K562 (cell line): ENCODE measurements around the gene POLR3C. TPM values are rescaled to one million over a fixed set of nuclear protein-coding genes. Genes with fewer than 3 reads are reported as not detected.

Experiments used
- CHD4 ChIP-seq: fragments of 200-600 bp; sonication (generic); IDR thresholded peaks from 3 replicates; pipeline ENCODE4 v1.6.1; 2012; ENCODE audit warnings: low read depth, mild to moderate bottlenecking, mixed read lengths, low read length, inconsistent platforms; ENCODE audit not compliant: insufficient read depth, insufficient replicate concordance, poor library complexity, severe bottlenecking
- HCFC1 ChIP-seq: IDR thresholded peaks from 2 replicates; pipeline ENCODE4 v1.6.1; 2012; ENCODE audit warnings: low read depth, low read length, improper control_type of control experiment
- HMG20A ChIP-seq: fragments of 450-650 bp; formaldehyde crosslinking; conservative IDR thresholded peaks from 2 replicates; pipeline ENCODE4 v1.4.0; 2020; ENCODE audit warnings: mild to moderate bottlenecking, mixed read lengths
- KAT2B ChIP-seq: IDR thresholded peaks from one replicate; pipeline ENCODE4 v1.6.1; 2012; ENCODE audit warnings: low read depth, mild to moderate bottlenecking, control low read depth, inconsistent platforms, low read length, moderate library complexity
- NUFIP1 ChIP-seq: fragments of 450-650 bp; IDR thresholded peaks from 2 replicates; pipeline ENCODE4 v1.6.1; 2018; ENCODE audit not compliant: partially characterized antibody
- SP1 ChIP-seq: sonication (generic); formaldehyde crosslinking; IDR thresholded peaks from 2 replicates; pipeline ENCODE4 v1.8.1; 2022; ENCODE audit warnings: mild to moderate bottlenecking, missing genetic modification reagents
- SUPT5H ChIP-seq: fragments of 450-650 bp; IDR thresholded peaks from 2 replicates; pipeline ENCODE4 v1.6.1; 2016
- TAL1 ChIP-seq: fragments of 450-650 bp; IDR thresholded peaks from 2 replicates; pipeline ENCODE4 v1.6.1; 2016; ENCODE audit warnings: mild to moderate bottlenecking
- TARDBP ChIP-seq: fragments of 450-650 bp; IDR thresholded peaks from 2 replicates; pipeline ENCODE4 v1.6.1; 2016
- TSC22D4 ChIP-seq: fragments of 450-650 bp; IDR thresholded peaks from 2 replicates; pipeline ENCODE4 v1.6.1; 2016; ENCODE audit warnings: missing genetic modification characterization, missing biosample characterization, control low read depth
- XRCC5 ChIP-seq: fragments of 200-400 bp; formaldehyde crosslinking; IDR thresholded peaks from 2 replicates; pipeline ENCODE4 v1.6.1; 2017; ENCODE audit warnings: low read depth, mild to moderate bottlenecking, low read length
- ZNF134 ChIP-seq: fragments of 250-450 bp; sonication (Bioruptor Pico); conservative IDR thresholded peaks from 2 replicates; pipeline ENCODE4 v1.4.0; 2020
- ZNF354B ChIP-seq: fragments of 250-450 bp; sonication (Bioruptor Pico); IDR thresholded peaks from 2 replicates; pipeline ENCODE4 v1.4.0; 2020
- ZNF707 ChIP-seq: fragments of 250-450 bp; sonication (Bioruptor Pico); conservative IDR thresholded peaks from 2 replicates; pipeline ENCODE4 v1.8.0; 2022; ENCODE audit warnings: inconsistent platforms, mild to moderate bottlenecking, moderate library complexity
- polyA plus RNA-seq, 8 experiments: library from polyadenylated mRNA; depleted of rRNA in 4 of 8; stranded (reverse) in 5 of 8; unstranded in 3 of 8; fragments of >200 nt; fragmentation: Nextera tagmentation in 2 of 8; fragmentation: Illumina TruSeq in 1 of 8; extraction: Ambion mirVana in 2 of 8; extraction: Trizol in 1 of 8; gene quantifications; 2 replicates each; pipeline versions ENCODE4 v1.2.1 to v1.2.3, GENCODE V29; 2011 to 2014; ENCODE audit warnings: inconsistent platforms in 1 of 8, missing spikeins in 1 of 8
- total RNA-seq, 7 experiments: library from RNA; depleted of rRNA in 6 of 7; stranded (reverse); fragments of >200 nt in 6 of 7; fragmentation: Illumina TruSeq in 2 of 7; extraction: Trizol in 2 of 7; gene quantifications; 2 replicates each; pipeline versions ENCODE4 v1.2.1 to v1.2.3, GENCODE V29; 2011 to 2021; ENCODE audit warnings: low replicate concordance in 1 of 7
- TF ChIP-seq, protein P1 (sequence below): sonication (generic); formaldehyde crosslinking; IDR thresholded peaks from 2 replicates; pipeline ENCODE4 v1.8.1; 2022; ENCODE audit warnings: missing genetic modification reagents
- TF ChIP-seq, protein P2 (sequence below): fragments of 250-450 bp; sonication (Bioruptor Pico); IDR thresholded peaks from 2 replicates; pipeline ENCODE4 v1.8.0; 2022; ENCODE audit warnings: moderate library complexity, mild to moderate bottlenecking, inconsistent platforms
- TF ChIP-seq, protein P3 (sequence below): fragments of 250-450 bp; sonication (Bioruptor Pico); IDR thresholded peaks from 2 replicates; pipeline ENCODE4 v1.4.0; 2020; ENCODE audit warnings: borderline replicate concordance
- TF ChIP-seq, protein P4 (sequence below): fragments of 450-650 bp; formaldehyde crosslinking; IDR thresholded peaks from 2 replicates; pipeline ENCODE4 v1.4.0; 2022; ENCODE audit warnings: missing genetic modification characterization
- TF ChIP-seq, protein P5 (sequence below), 2 experiments: fragments of 450-650 bp; IDR thresholded peaks; 2 replicates each; pipeline ENCODE4 v1.6.1; 2018; ENCODE audit warnings: mild to moderate bottlenecking in 2 of 2, low read depth in 1 of 2; ENCODE audit not compliant: partially characterized antibody in 2 of 2

Gene POLR3C
- total and polyA plus RNA-seq, 9 of the 15 experiments (the other 6 are each of a cell fraction or from before 2014, with no cell fraction given), result 19.7 to 64.1 (median 45.2) TPM

DNA sequence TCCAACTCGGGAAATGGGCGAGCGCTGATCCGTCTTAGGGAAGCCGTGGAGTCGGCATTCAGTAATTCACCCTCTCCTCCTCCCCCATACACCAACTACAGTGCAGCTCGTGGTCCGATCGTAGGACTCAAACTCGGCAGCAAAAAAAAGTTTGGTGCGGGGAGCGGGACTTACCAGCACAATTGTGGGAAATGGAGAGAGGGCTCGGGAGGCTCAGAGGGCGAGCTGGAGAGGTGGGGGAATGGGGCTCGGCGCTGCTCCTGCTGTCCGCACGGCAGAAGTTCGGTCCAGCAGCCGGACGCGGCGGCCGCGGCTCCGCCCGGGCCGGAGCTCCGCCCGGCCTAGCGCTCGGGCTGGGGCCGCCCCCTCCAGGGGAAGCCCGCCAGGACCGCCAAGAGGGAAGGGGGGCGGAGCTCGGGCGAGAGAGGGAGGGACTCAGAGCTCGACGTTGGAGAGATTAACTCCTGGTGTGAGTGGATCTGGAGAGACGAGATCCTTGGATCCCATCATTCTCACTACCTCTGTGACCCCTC, 35.6 kb downstream of the POLR3C start (continued):
- TF ChIP-seq, protein P1, sequence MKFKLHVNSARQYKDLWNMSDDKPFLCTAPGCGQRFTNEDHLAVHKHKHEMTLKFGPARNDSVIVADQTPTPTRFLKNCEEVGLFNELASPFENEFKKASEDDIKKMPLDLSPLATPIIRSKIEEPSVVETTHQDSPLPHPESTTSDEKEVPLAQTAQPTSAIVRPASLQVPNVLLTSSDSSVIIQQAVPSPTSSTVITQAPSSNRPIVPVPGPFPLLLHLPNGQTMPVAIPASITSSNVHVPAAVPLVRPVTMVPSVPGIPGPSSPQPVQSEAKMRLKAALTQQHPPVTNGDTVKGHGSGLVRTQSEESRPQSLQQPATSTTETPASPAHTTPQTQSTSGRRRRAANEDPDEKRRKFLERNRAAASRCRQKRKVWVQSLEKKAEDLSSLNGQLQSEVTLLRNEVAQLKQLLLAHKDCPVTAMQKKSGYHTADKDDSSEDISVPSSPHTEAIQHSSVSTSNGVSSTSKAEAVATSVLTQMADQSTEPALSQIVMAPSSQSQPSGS (CRISPR knock-in tag), result no peak
- TF ChIP-seq ZNF354B (CRISPR knock-in tag) (no peak), XRCC5 (no peak), TARDBP (no peak), TAL1 (no peak), TSC22D4 (tag) (no peak), SUPT5H (peak; percentile 69; the same call in 1 of the 2 replicates), ZNF134 (CRISPR knock-in tag) (no peak), KAT2B (no peak), CHD4 (no peak), HMG20A (CRISPR knock-in tag) (no peak), ZNF707 (CRISPR knock-in tag) (no peak), HCFC1 (no peak), NUFIP1 (no peak), SP1 (no peak)
- TF ChIP-seq, protein P2, sequence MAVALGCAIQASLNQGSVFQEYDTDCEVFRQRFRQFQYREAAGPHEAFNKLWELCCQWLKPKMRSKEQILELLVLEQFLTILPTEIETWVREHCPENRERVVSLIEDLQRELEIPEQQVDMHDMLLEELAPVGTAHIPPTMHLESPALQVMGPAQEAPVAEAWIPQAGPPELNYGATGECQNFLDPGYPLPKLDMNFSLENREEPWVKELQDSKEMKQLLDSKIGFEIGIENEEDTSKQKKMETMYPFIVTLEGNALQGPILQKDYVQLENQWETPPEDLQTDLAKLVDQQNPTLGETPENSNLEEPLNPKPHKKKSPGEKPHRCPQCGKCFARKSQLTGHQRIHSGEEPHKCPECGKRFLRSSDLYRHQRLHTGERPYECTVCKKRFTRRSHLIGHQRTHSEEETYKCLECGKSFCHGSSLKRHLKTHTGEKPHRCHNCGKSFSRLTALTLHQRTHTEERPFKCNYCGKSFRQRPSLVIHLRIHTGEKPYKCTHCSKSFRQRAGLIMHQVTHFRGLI (CRISPR knock-in tag), result no peak
- TF ChIP-seq, protein P3, sequence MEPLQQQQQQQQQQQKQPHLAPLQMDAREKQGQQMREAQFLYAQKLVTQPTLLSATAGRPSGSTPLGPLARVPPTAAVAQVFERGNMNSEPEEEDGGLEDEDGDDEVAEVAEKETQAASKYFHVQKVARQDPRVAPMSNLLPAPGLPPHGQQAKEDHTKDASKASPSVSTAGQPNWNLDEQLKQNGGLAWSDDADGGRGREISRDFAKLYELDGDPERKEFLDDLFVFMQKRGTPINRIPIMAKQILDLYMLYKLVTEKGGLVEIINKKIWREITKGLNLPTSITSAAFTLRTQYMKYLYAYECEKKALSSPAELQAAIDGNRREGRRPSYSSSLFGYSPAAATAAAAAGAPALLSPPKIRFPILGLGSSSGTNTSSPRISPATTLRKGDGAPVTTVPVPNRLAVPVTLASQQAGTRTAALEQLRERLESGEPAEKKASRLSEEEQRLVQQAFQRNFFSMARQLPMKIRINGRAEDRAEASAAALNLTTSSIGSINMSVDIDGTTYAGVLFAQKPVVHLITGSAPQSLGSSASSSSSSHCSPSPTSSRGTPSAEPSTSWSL, result no peak
- TF ChIP-seq, protein P4, sequence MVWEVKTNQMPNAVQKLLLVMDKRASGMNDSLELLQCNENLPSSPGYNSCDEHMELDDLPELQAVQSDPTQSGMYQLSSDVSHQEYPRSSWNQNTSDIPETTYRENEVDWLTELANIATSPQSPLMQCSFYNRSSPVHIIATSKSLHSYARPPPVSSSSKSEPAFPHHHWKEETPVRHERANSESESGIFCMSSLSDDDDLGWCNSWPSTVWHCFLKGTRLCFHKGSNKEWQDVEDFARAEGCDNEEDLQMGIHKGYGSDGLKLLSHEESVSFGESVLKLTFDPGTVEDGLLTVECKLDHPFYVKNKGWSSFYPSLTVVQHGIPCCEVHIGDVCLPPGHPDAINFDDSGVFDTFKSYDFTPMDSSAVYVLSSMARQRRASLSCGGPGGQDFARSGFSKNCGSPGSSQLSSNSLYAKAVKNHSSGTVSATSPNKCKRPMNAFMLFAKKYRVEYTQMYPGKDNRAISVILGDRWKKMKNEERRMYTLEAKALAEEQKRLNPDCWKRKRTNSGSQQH, result no peak
- TF ChIP-seq, protein P5, sequence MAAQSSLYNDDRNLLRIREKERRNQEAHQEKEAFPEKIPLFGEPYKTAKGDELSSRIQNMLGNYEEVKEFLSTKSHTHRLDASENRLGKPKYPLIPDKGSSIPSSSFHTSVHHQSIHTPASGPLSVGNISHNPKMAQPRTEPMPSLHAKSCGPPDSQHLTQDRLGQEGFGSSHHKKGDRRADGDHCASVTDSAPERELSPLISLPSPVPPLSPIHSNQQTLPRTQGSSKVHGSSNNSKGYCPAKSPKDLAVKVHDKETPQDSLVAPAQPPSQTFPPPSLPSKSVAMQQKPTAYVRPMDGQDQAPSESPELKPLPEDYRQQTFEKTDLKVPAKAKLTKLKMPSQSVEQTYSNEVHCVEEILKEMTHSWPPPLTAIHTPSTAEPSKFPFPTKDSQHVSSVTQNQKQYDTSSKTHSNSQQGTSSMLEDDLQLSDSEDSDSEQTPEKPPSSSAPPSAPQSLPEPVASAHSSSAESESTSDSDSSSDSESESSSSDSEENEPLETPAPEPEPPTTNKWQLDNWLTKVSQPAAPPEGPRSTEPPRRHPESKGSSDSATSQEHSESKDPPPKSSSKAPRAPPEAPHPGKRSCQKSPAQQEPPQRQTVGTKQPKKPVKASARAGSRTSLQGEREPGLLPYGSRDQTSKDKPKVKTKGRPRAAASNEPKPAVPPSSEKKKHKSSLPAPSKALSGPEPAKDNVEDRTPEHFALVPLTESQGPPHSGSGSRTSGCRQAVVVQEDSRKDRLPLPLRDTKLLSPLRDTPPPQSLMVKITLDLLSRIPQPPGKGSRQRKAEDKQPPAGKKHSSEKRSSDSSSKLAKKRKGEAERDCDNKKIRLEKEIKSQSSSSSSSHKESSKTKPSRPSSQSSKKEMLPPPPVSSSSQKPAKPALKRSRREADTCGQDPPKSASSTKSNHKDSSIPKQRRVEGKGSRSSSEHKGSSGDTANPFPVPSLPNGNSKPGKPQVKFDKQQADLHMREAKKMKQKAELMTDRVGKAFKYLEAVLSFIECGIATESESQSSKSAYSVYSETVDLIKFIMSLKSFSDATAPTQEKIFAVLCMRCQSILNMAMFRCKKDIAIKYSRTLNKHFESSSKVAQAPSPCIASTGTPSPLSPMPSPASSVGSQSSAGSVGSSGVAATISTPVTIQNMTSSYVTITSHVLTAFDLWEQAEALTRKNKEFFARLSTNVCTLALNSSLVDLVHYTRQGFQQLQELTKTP (IDR thresholded peaks at IDR 0.05; ENCODE audit: low read depth in 1 of 2, partially characterized antibody in 2 of 2), result no peak
